SKM-1 treated with dmso at 0.1 percent for 144 hours (cell line): ENCODE results near the gene GLRX5.

ENCODE experiments used
- DNase-seq: peaks from one replicate; lab custom pipeline; 2025; ENCODE audit not compliant: unreplicated experiment; lab: John Stamatoyannopoulos, UW

Gene GLRX5

GRCh38 chr14:95534299-95535225 is at the start of gene GLRX5:
GLRX5 (plus strand) TSS chr14:95535050; CDS start chr14:95535090, 40 bp downstream.
- peak; percentile 90 for DNase-seq

- no peak for DNase-seq
Measured at GRCh38 chr14:95485222-95485819, 49.5 kb upstream of the GLRX5 start.

DNA sequence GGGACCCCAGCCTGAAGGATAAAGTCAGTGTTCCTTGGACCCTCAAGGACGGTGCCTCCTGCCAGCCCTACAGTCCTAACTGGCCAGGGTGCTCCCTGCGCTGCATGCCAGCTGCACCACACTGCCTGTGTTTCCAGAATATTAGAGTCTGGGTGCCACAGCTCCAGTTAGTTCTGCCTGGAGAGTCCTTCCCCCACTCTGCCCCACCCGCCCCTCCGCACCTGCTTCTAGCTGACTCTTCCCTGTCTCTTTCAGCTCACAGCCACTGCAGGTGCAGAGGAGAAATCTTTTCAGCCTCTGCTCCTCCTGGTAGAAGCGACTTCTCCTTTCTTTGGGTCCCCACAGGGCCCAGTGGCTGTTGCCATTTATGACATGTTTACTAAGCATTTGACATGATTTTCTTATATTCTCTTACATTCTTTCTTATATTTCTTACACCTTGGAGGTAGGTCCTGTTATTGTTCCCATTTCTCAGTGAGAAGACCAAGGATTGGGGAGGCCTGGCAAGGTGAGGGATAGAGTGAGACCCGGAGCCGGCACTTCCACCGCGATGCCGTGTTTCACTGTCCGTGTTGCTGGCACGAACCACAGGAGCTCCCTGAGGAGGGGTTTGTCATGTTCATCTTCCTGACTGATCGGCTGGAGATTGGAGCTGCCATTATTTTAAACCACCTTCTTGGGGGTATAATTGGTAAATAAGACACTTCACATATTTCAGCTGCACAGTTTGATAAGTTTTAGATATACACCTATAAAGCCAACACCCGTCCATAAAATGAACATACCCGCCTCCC is 47.8 kb upstream of the GLRX5 start:
- no peak for DNase-seq

DNA sequence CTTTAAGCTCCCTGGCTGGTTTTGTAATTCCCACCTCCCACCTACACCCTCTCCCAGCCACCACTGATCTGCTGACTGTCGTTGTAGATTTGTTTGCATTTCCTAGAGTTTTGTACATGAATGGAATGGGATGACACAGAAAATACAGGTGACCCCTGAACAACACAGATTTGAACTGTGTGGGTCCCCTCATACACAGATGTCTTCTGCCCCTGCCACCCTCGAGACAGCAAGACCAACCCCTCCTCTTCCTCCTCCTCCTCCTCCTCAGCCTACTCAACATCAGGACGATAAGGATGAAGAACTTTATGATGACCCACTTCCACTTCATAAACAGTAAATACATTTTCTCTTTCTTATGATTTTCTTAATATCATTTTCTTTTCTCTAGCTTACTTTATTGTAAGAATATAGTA is 47.2 kb upstream of the GLRX5 start:
- no peak for DNase-seq

GRCh38 chr14:95488376-95489213 is 46.3 kb upstream of the GLRX5 start:
- no peak for DNase-seq

DNA sequence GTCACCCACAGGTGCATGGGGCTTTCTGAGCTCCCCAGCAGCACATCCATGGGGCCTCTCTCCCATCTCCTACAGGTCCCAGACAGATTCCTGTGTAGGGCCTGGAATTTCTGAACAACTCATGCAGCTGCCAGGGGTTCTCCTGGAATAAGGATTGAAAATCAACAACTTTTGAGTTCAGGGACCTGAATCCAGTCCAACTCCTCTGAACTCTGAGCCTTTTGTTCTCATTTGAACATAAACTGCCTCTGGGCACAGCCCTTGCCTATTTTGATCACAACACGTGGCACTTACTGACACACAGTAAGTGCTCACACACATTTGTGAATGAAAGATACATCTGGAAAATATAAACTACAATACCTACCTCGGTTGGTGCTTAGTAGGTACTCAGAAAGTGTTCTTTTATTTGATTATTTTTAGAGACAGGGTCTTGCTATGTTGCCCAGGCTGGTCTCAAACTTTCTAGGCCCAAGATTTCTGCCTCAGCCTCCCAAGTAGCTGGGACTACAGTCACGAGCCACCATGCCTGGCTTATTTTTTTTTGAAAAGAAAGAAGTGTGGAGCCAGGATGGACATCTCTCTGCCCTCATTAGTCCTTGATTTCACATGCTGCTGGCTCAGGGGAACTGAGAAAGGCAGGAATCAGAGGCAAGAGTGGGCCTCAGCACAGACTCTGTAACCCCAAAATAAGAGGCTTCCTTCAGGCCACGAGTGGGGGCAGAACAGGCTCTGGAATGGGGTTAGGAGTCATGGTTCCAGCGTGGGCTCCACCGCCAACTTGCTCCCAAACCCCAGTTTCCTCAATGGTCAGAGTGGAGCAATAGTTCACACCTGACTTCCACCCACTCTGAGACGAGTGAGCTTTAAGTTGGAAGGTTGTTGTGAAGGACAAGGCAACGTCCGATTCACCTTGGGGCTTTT is 45.4 kb upstream of the GLRX5 start:
- no peak for DNase-seq

- no peak for DNase-seq
Measured at GRCh38 chr14:95490138-95490509, 44.7 kb upstream of the GLRX5 start.

DNA sequence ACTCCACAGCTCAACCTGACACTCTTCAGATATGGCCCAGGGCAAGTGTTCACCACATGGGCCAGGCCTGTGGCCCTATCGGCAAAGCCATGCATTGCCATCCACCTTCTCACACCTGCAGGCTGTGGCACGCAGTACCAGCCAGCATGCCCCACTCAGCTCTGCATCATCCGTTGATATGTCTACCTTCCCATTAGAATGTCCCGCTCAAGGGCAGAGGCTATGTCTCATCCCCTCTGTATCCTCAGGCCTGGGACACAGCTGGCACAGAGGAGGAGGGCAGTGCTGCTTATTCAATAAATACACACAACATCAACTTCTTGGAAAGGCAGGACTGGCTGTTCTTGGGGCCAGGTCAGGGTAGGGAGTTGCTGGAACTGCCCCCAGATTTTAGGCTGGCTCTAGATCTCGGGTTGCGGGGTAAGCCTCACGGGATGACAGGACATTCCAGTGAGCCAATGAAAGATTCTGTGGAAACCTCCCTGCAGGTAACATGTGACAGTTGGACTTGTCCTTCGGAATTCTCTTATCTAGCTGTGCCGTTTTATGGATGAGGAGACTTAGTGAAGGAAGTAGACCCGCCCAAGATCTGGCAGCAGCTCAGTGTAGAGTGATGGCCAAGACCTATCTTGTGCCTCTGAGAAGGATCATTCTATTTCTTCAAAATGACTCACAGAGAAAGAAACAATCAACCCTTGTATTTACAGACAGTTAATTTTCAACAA is 44.0 kb upstream of the GLRX5 start:
- DNase-seq = no peak

DNA sequence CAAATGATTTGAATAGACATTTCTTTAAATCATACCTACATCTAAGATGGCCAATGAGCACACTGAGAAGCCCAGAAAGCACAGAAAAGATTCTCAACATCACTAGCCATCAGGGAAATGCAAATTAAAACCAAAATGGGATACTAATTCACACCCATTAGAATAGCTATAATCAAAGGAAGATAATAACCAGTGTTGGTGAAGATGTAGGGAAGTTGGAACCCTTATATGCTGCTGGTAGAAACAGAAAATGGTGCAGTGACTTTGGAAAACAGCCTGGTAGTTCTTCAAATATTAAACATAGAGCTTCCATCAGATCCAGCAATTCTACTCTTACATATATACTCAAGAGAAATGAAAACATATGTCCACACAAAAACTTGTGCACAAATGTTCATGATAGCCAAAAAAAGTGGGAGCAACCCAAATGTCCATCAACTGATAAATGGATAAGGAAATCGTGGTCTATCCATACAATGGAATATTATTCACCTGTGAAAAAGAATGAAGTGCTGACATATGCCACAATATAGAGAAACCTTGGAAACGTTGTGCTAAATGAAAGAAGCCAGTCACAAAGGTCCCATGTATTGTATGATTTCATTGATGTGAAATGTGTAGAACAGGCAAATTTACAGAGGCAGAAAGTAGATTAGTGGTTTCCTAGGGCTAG is 42.8 kb upstream of the GLRX5 start:
- DNase-seq = no peak

GRCh38 chr14:95493503-95493902 is 41.3 kb upstream of the GLRX5 start:
- no peak for DNase-seq

DNA sequence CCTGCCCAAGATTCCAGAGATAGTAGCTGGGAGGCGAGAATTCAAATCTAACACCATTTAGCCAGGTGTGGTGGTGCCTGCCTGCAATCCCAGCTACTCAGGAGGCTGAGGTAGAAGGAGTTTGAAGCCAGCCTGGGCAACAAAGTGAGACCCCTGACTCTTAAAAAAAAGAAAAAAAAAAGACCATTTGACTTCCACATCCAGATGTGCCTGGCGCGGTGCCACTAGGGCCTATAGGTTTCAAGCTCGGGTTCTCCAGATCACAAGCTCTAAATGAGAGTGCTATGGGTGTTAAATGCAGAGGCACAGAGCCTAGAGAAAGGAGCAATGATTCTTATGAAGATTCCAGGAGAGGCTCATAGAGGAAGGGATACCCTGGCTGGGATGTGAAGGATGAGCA is 40.9 kb upstream of the GLRX5 start:
- DNase-seq = no peak

GRCh38 chr14:95494456-95494855 is 40.4 kb upstream of the GLRX5 start:
- no peak for DNase-seq

DNA sequence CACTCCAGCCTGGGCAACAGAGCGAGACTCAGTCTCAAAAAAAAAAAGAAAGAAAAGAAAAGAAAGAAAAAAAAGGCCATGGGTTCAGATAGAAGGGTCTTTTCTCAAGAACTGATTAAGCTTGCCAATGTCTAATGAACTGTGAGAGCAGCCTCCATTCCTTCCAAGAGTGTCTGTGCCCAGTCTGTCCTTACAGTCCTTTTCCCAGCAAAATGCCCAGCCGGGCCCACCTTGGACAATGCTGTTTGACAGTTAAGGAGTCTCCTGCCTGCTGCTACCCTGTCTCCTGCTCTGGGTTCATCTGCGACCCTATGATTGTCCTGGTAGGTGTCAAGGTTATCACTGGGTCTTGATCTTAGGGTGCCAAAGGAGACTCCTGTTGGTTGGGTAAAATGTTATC is 39.8 kb upstream of the GLRX5 start:
- DNase-seq = no peak

- DNase-seq = peak; percentile 62
Measured at GRCh38 chr14:95495538-95496025, 39.3 kb upstream of the GLRX5 start.

DNA sequence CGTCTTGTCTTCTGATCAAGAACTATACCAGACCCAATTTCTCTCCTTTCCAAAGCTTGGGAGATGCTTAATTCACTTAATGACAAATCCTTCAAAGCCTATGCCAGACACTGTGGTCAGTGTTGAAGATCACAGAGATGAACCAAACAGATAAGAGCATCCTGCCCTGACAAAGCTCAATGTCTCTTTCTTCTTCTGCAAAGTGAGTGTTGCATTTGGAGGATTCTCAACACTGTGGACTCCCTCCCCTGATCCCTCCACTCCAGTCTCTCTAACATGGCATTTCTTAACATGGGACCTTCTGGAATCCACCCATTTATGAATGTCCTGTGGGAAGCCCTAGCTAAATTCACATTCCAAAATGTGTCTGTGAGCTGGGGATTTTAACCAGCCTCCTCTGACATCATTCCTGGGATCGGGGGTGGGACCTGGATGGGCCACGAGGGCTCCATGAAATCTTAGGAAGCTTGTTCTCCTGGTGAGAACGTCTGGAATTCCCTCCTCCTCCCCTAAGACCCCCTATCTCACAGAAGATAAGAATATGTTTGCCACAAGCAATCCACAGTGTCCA is 38.7 kb upstream of the GLRX5 start:
- DNase-seq = no peak

DNA sequence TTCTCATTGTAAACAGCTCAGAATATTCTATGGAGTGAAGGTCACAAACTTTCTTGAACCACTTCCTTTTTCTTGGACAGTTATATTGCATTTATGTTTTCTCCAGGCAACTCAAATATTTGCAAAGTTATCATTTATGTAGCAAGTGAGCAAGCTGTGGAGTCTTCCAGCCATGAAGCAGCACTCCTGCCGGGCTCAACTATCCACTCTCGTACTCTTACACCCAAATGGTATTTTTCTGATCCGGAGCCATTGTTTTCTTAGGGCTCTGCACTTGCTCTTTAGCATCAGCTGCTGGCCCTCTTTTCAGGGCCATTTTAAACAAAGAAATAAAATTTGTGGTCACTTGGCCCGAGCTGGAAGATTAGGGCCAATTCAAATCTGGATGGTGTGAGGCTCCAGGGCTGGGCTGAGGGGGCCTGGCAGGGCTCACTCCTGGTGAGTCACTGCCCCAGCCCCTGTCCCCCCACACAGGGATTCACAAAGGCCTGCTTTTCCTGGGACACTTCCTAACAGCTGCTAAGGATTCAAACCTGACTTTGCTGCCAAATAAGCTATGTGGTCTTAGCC is 38.1 kb upstream of the GLRX5 start:
- no peak for DNase-seq

DNA sequence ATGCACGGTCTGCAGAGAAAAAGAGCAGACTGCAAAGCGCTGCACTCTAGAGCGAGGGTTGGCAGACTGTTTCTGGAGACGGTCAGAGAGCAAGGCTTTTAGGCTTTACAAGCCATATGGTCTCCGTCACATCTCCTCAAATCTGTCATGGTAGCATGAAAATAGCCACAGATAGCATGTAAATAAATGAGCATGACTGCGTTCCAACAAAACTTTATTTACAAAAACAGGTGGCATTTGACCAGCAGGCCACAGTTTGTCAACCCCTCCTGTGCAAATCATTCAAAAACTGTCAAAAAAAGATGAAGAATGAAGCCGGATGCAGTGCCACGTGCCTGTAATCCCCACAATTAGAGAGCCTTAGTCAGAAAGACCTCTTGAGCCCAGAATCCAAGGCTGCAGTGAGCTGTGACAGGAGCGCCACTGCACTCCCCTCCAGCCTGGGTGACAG is 37.3 kb upstream of the GLRX5 start:
- DNase-seq = no peak
